Adrenal gland (tissue), 12 donors: ENCODE data around the gene FBXW5. TPM values are rescaled to one million over a fixed set of nuclear protein-coding genes. Genes with fewer than 3 reads are reported as not detected.

Experiments used
- DNase-seq, 7 donors: peaks; one replicate each; pipeline ENCODE4 v3.0.0-alpha.2; 2019 to 2020
- H3K27ac ChIP-seq, 5 donors: fragments of 200-600 bp; sonication (generic) in 4 of 5; 1 replicate in 3 of 5; 2 replicates in 2 of 5; pipeline versions ENCODE4 v1.5.1 to v1.8.0; 2016 to 2020; ENCODE audit warnings: mild to moderate bottlenecking in 1 of 5
- H3K27me3 ChIP-seq: fragments of 200-600 bp; 2 replicates; pipeline ENCODE4 v1.8.0; 2021
- H3K36me3 ChIP-seq, 2 donors: fragments of 200-600 bp; replicated peaks in 1 of 2; 1 replicate in 1 of 2; 2 replicates in 1 of 2; pipeline versions ENCODE4 v1.5.1 to v1.8.0; 2018 to 2022
- H3K4me1 ChIP-seq, 2 donors: fragments of 200-600 bp; replicated peaks in 1 of 2; 1 replicate in 1 of 2; 2 replicates in 1 of 2; pipeline versions ENCODE4 v1.5.1 to v1.8.0; 2018 to 2021
- H3K4me3 ChIP-seq, 4 donors: fragments of 200-600 bp; sonication (generic) in 3 of 4; one replicate each; pipeline ENCODE4 v1.5.1; 2016 to 2018
- H3K9me3 ChIP-seq, 3 donors: fragments of 200-600 bp; sonication (generic) in 1 of 3; replicated peaks in 1 of 3; 1 replicate in 2 of 3; 2 replicates in 1 of 3; pipeline versions ENCODE4 v1.5.1 to v1.8.0; 2016 to 2021
- CTCF ChIP-seq, 6 experiments: fragments of 450-650 bp in 4 of 6; fragments of 200-600 bp in 2 of 6; sonication (generic) in 1 of 6; IDR thresholded peaks; 1 replicate in 5 of 6; 2 replicates in 1 of 6; pipeline versions ENCODE4 v1.5.1 to v1.8.0; 2016 to 2021; ENCODE audit warnings: antibody characterized with exemption in 6 of 6, mild to moderate bottlenecking in 2 of 6, moderate library complexity in 1 of 6
- POLR2A ChIP-seq, 2 donors: fragments of 450-650 bp; IDR thresholded peaks; one replicate each; pipeline ENCODE4 v1.6.1; 2017; ENCODE audit warnings: antibody characterized with exemption in 2 of 2, mild to moderate bottlenecking in 2 of 2, moderate library complexity in 1 of 2
- WGBS, 4 donors: extraction: QIAGEN DNeasy Blood & Tissue Kit in 2 of 4; methylation state at CpG; one replicate each; pipeline versions ENCODE4 v1.1.5 to v1.1.7; 2013 to 2017; 5-methylcytosine and 5-hydroxymethylcytosine counted together
- intact Hi-C, 2 donors: fragments of 100-400 bp; cut with DNase I; formaldehyde crosslinking; loops; one replicate each; pipeline versions ENCODE4 v1.14.1 to v1.15.0; 2022 to 2023
- polyA plus RNA-seq, 3 donors: library from polyadenylated mRNA; stranded (reverse); fragments of 200-250 nt in 2 of 3; fragments of 350-450 nt in 1 of 3; fragmentation: Illumina TruSeq in 1 of 3; extraction: RNeasy Lipid Tissue Mini Kit (QIAGEN cat#74804) in 1 of 3; gene quantifications; one replicate each; pipeline ENCODE4 v1.2.3, GENCODE V29; 2013 to 2014
- total RNA-seq, 9 donors: library from RNA; depleted of rRNA in 4 of 9; stranded (reverse); fragments of >200 nt in 4 of 9; fragments of 120-200 nt in 1 of 9; fragmentation: NEBNext Ultra II Directional in 1 of 9; extraction: Animal tissue kit (Norgen Biotek cat#: 25700) in 1 of 9; gene quantifications; one replicate each; pipeline versions ENCODE4 v1.1.0 to v1.2.4, GENCODE V29; 2013 to 2023
- donor health status: healthy with polysubstance abuse.
- donor health status: Bipolar disorder and iron deficiency.
- donor health status: DM: yes; HTN: yes; CAD: no.
- donor health status: DM: no; HTN: no; CAD: no.
- donor health status: DM: no; HTN: no; CAD: no.
- donor health status: DM: yes; HTN: yes; CAD: no.

The FBXW5 gene
- total and polyA plus RNA-seq, 12 donors, result 19.2 to 257 (median 139) TPM

DNA sequence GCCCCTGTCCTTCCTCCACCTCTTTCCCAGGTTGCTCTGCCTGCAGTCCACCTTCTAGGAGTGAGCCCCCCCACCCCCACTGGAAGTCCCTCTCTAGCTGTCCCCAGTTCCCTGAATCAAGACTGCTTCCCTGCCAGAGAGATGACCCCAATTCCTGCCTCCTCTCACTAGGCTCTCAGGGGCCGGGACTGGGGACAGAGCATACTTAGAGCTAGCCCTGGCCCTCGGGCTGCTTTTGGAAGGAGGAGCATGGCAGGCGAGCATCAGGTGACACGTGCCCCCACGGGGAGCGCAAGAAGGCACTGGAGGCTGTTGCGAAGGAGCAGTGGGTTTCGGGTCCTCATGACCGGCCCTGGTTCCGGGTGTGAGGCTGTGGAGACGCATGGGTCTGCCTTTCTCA is 48.5 kb downstream of the FBXW5 start:
- TF ChIP-seq CTCF (IDR thresholded peaks at IDR 0.05) (no peak), POLR2A (IDR thresholded peaks at IDR 0.05) (no peak)
- H3K36me3 ChIP-seq, result peaks cover 0 to 20% of the 10 kb centered on the region in 2 donors
- 0 to 100% (median 88%) methylated on average over 1 to 11 of the region's 11 CpGs for WGBS, 4 donors

DNA sequence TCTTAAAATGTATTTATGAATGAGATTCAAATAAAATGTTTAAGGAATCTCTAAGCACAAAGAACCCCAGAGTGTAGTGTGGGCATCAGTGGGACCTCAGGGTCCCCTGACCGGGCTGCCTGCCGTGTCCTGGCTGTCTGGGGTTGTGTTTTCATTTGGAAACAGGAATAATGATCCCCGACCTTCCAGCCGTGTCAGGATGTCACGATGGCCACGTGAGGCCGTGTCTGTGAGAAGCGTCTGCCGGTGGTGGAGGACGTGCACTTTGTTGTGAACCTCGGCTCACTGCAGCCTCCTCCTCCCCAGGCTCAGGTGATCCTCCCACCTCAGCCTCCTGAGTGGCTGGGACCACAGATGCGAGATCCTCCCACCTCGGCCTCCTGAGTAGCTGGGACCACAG is 53.9 kb downstream of the FBXW5 start:
- Histone ChIP-seq H3K36me3 (no peaks in the 10 kb centered on the region), H3K4me1 (peaks cover 8 to 10% of the 10 kb centered on the region in 2 donors), H3K27ac (no peak overlapping the region), H3K27me3 (no peaks in the 10 kb centered on the region), H3K9me3 (no peaks in the 10 kb centered on the region), H3K4me3 (no peak overlapping the region)
- intact Hi-C loops, result no loop called here
- no peak for DNase-seq
- TF ChIP-seq POLR2A (IDR thresholded peaks at IDR 0.05) (no peak), CTCF (IDR thresholded peaks at IDR 0.05) (no peak)
- WGBS, 4 donors, result 76 to 89% (median 87%) methylated on average over 5 to 13 of the region's 13 CpGs

More for the DNA sequence above, 48.5 kb downstream of the FBXW5 start:
- Histone ChIP-seq H3K4me1 (no peaks in the 10 kb centered on the region), H3K27me3 (no peaks in the 10 kb centered on the region), H3K27ac (no peak overlapping the region), H3K4me3 (no peak overlapping the region), H3K9me3 (no peaks in the 10 kb centered on the region)
- intact Hi-C loops, result no loop called here
- no peak for DNase-seq

Other genes starting within 250 kb of the FBXW5 start
Only the 30 nearest of the 32 such genes appear.
- gene DIPK1B, start 232.2 kb downstream of the FBXW5 start, total RNA-seq, result 10 to 100 TPM in 4 of 9 donors, 1 to 10 TPM in 5; 2.9 to 17.8 (median 5.9) TPM
- gene DIPK1B, start 232.2 kb downstream of the FBXW5 start, polyA plus RNA-seq, result 10 to 100 TPM in 2 of 3 donors, 1 to 10 TPM in 1; 1.4 to 19.2 (median 16.3) TPM
- 1 to 10 TPM in 1 of 9 donors, under 1 TPM in 2, not detected in 6; 0.17 to 1.4 (median 0.23) TPM for gene LCN10, start 201.8 kb downstream of the FBXW5 start, total RNA-seq
- gene LCN10, start 201.8 kb downstream of the FBXW5 start, polyA plus RNA-seq, result 1 to 10 TPM in 2 of 3 donors, under 1 TPM in 1; 0.11 to 9.5 (median 2.4) TPM
- 10 to 100 TPM in 1 of 9 donors, 1 to 10 TPM in 1, under 1 TPM in 2, not detected in 5; 0.43 to 25.4 (median 1.1) TPM for gene LCN6, start 196.2 kb downstream of the FBXW5 start, total RNA-seq
- 10 to 100 TPM in 1 of 3 donors, 1 to 10 TPM in 1, not detected in 1; 2.8 to 20.8 TPM for gene LCN6, start 196.2 kb downstream of the FBXW5 start, polyA plus RNA-seq
- gene LCN8, start 186.5 kb downstream of the FBXW5 start, total RNA-seq, result not detected
- gene LCN8, start 186.5 kb downstream of the FBXW5 start, polyA plus RNA-seq, result not detected
- not detected for gene LCN15, start 180.2 kb downstream of the FBXW5 start, total RNA-seq
- gene LCN15, start 180.2 kb downstream of the FBXW5 start, polyA plus RNA-seq, result not detected
- gene TMEM141, start 153.4 kb downstream of the FBXW5 start, total RNA-seq, result 10 to 100 TPM; 31.3 to 78.7 (median 58.1) TPM
- gene TMEM141, start 153.4 kb downstream of the FBXW5 start, polyA plus RNA-seq, result 10 to 100 TPM; 46.7 to 94.8 (median 76.3) TPM
- gene CCDC183, start 148.4 kb downstream of the FBXW5 start, total RNA-seq, result 1 to 10 TPM in 6 of 9 donors, under 1 TPM in 2, not detected in 1; 0.46 to 3.3 (median 1.7) TPM
- 10 to 100 TPM in 1 of 3 donors, 1 to 10 TPM in 1, under 1 TPM in 1; 0.60 to 17.5 (median 2.4) TPM for gene CCDC183, start 148.4 kb downstream of the FBXW5 start, polyA plus RNA-seq
- gene RABL6, start 136.8 kb downstream of the FBXW5 start, total RNA-seq, result 10 to 100 TPM; 20.9 to 82.0 (median 56.6) TPM
- gene RABL6, start 136.8 kb downstream of the FBXW5 start, polyA plus RNA-seq, result 100 to 1,000 TPM in 1 of 3 donors, 10 to 100 TPM in 2; 24.0 to 150 (median 71.1) TPM
- gene AJM1, start 102.3 kb downstream of the FBXW5 start, total RNA-seq, result 1 to 10 TPM in 8 of 9 donors, under 1 TPM in 1; 0.42 to 7.1 (median 3.4) TPM
- gene AJM1, start 102.3 kb downstream of the FBXW5 start, polyA plus RNA-seq, result 10 to 100 TPM in 1 of 3 donors, 1 to 10 TPM in 1, under 1 TPM in 1; 0.33 to 13.7 (median 3.2) TPM
- 100 to 1,000 TPM in 7 of 9 donors, 10 to 100 TPM in 2; 73.9 to 267 (median 171) TPM for gene PHPT1, start 95.3 kb downstream of the FBXW5 start, total RNA-seq
- 100 to 1,000 TPM in 2 of 3 donors, 10 to 100 TPM in 1; 75.8 to 330 (median 214) TPM for gene PHPT1, start 95.3 kb downstream of the FBXW5 start, polyA plus RNA-seq
- 10 to 100 TPM in 1 of 9 donors, 1 to 10 TPM in 8; 1.3 to 13.8 (median 4.6) TPM for gene MAMDC4, start 92.4 kb downstream of the FBXW5 start, total RNA-seq
- gene MAMDC4, start 92.4 kb downstream of the FBXW5 start, polyA plus RNA-seq, result 10 to 100 TPM in 2 of 3 donors, under 1 TPM in 1; 0.57 to 30.6 (median 11.6) TPM
- 100 to 1,000 TPM; 228 to 557 (median 426) TPM for gene EDF1, start 78.4 kb downstream of the FBXW5 start, total RNA-seq
- 1,000 to 10,000 TPM in 2 of 3 donors, 100 to 1,000 TPM in 1; 649 to 1,113 (median 1,099) TPM for gene EDF1, start 78.4 kb downstream of the FBXW5 start, polyA plus RNA-seq
- 10 to 100 TPM in 5 of 9 donors, 1 to 10 TPM in 4; 3.8 to 16.9 (median 10.3) TPM for gene TRAF2, start 58.2 kb downstream of the FBXW5 start, total RNA-seq
- 10 to 100 TPM in 2 of 3 donors, 1 to 10 TPM in 1; 3.4 to 24.7 (median 13.2) TPM for gene TRAF2, start 58.2 kb downstream of the FBXW5 start, polyA plus RNA-seq
- 1 to 10 TPM in 2 of 9 donors, under 1 TPM in 1, not detected in 6; 0.68 to 5.5 (median 1.2) TPM for gene C8G, start 505 bp upstream of the FBXW5 start, total RNA-seq
- gene C8G, start 505 bp upstream of the FBXW5 start, polyA plus RNA-seq, result 1 to 10 TPM; 1.1 to 4.3 (median 3.3) TPM
- gene LCN12, start 7.5 kb upstream of the FBXW5 start, total RNA-seq, result 10 to 100 TPM in 1 of 9 donors, 1 to 10 TPM in 7, not detected in 1; 1.7 to 16.6 (median 4.0) TPM
- gene LCN12, start 7.5 kb upstream of the FBXW5 start, polyA plus RNA-seq, result 10 to 100 TPM in 2 of 3 donors, under 1 TPM in 1; 0.75 to 31.8 (median 25.7) TPM
- 100 to 1,000 TPM in 6 of 9 donors, 10 to 100 TPM in 2, 1 to 10 TPM in 1; 1.1 to 607 (median 197) TPM for gene PTGDS, start 32.8 kb upstream of the FBXW5 start, total RNA-seq
- gene PTGDS, start 32.8 kb upstream of the FBXW5 start, polyA plus RNA-seq, result 100 to 1,000 TPM in 2 of 3 donors, 10 to 100 TPM in 1; 23.8 to 812 (median 672) TPM
- gene LCNL1, start 38.3 kb upstream of the FBXW5 start, total RNA-seq, result 1 to 10 TPM in 3 of 9 donors, under 1 TPM in 4, not detected in 2; 0.06 to 2.8 (median 0.41) TPM
- gene LCNL1, start 38.3 kb upstream of the FBXW5 start, polyA plus RNA-seq, result 10 to 100 TPM in 1 of 3 donors, 1 to 10 TPM in 1, under 1 TPM in 1; 0.26 to 10.5 (median 8.2) TPM
- gene PAXX, start 47.7 kb upstream of the FBXW5 start, total RNA-seq, result 10 to 100 TPM; 20.3 to 44.5 (median 35.5) TPM
- gene PAXX, start 47.7 kb upstream of the FBXW5 start, polyA plus RNA-seq, result 100 to 1,000 TPM in 2 of 3 donors, 1 to 10 TPM in 1; 4.9 to 363 (median 209) TPM
- 1 to 10 TPM in 2 of 9 donors, under 1 TPM in 5, not detected in 2; 0.22 to 1.3 (median 0.79) TPM for gene CLIC3, start 51.8 kb upstream of the FBXW5 start, total RNA-seq
- gene CLIC3, start 51.8 kb upstream of the FBXW5 start, polyA plus RNA-seq, result 1 to 10 TPM in 2 of 3 donors, not detected in 1; 3.8 to 6.4 TPM
- 10 to 100 TPM in 8 of 9 donors, 1 to 10 TPM in 1; 2.9 to 54.4 (median 29.3) TPM for gene ABCA2, start 83.5 kb upstream of the FBXW5 start, total RNA-seq
- gene ABCA2, start 83.5 kb upstream of the FBXW5 start, polyA plus RNA-seq, result 100 to 1,000 TPM in 1 of 3 donors, 10 to 100 TPM in 2; 13.6 to 150 (median 69.8) TPM
- under 1 TPM in 5 of 9 donors, not detected in 4; 0.11 to 0.69 (median 0.21) TPM for gene FUT7, start 87.3 kb upstream of the FBXW5 start, total RNA-seq
- under 1 TPM in 2 of 3 donors, not detected in 1; 0.16 to 0.17 TPM for gene FUT7, start 87.3 kb upstream of the FBXW5 start, polyA plus RNA-seq
- 10 to 100 TPM in 8 of 9 donors, 1 to 10 TPM in 1; 9.4 to 77.1 (median 41.2) TPM for gene NPDC1, start 101.4 kb upstream of the FBXW5 start, total RNA-seq
- gene NPDC1, start 101.4 kb upstream of the FBXW5 start, polyA plus RNA-seq, result 100 to 1,000 TPM in 2 of 3 donors, 1 to 10 TPM in 1; 5.1 to 311 (median 194) TPM
- gene ENTPD2, start 109.3 kb upstream of the FBXW5 start, total RNA-seq, result under 1 TPM in 4 of 9 donors, not detected in 5; 0.28 to 0.53 (median 0.36) TPM
- gene ENTPD2, start 109.3 kb upstream of the FBXW5 start, polyA plus RNA-seq, result 1 to 10 TPM in 2 of 3 donors, not detected in 1; 1.6 to 1.7 TPM
- gene SAPCD2, start 125.8 kb upstream of the FBXW5 start, total RNA-seq, result 1 to 10 TPM in 2 of 9 donors, under 1 TPM in 7; 0.24 to 1.7 (median 0.79) TPM
- under 1 TPM; 0.07 to 0.56 (median 0.17) TPM for gene SAPCD2, start 125.8 kb upstream of the FBXW5 start, polyA plus RNA-seq
- 10 to 100 TPM in 8 of 9 donors, under 1 TPM in 1; 0.28 to 68.7 (median 14.4) TPM for gene UAP1L1, start 132.8 kb upstream of the FBXW5 start, total RNA-seq
- gene UAP1L1, start 132.8 kb upstream of the FBXW5 start, polyA plus RNA-seq, result 10 to 100 TPM in 2 of 3 donors, 1 to 10 TPM in 1; 3.6 to 61.1 (median 15.9) TPM
- 100 to 1,000 TPM in 1 of 9 donors, 10 to 100 TPM in 8; 44.5 to 102 (median 63.0) TPM for gene MAN1B1, start 142.2 kb upstream of the FBXW5 start, total RNA-seq
- 100 to 1,000 TPM in 1 of 3 donors, 10 to 100 TPM in 2; 44.4 to 138 (median 87.6) TPM for gene MAN1B1, start 142.2 kb upstream of the FBXW5 start, polyA plus RNA-seq
- gene DPP7, start 170.0 kb upstream of the FBXW5 start, total RNA-seq, result 100 to 1,000 TPM; 117 to 387 (median 234) TPM
- gene DPP7, start 170.0 kb upstream of the FBXW5 start, polyA plus RNA-seq, result 1,000 to 10,000 TPM in 2 of 3 donors, 10 to 100 TPM in 1; 52.6 to 1,938 (median 1,109) TPM
- gene GRIN1, start 194.4 kb upstream of the FBXW5 start, total RNA-seq, result under 1 TPM in 4 of 9 donors, not detected in 5; 0.04 to 0.28 (median 0.08) TPM
- gene GRIN1, start 194.4 kb upstream of the FBXW5 start, polyA plus RNA-seq, result under 1 TPM; 0.04 to 0.16 (median 0.10) TPM
- gene LRRC26, start 225.3 kb upstream of the FBXW5 start, total RNA-seq, result not detected
- not detected for gene LRRC26, start 225.3 kb upstream of the FBXW5 start, polyA plus RNA-seq
- not detected for gene TMEM210, start 227.3 kb upstream of the FBXW5 start, total RNA-seq
- not detected for gene TMEM210, start 227.3 kb upstream of the FBXW5 start, polyA plus RNA-seq